OCI-LY7 (cell line): Measurements from ENCODE around the gene SNTB2. TPM values are rescaled to one million over a fixed set of nuclear protein-coding genes. Genes with fewer than 3 reads are reported as not detected.

ENCODE experiments used
- BruUV-seq: library from RNA; stranded (reverse); fragments of 400-500 nt; replicated peaks from 2 replicates; lab custom pipeline; 2021; lab: Mats Ljungman, UMichigan
- CTCF ChIA-PET: fragments of 300-600 bp; sonication (Branson Sonifier 250); formaldehyde crosslinking; loops from one replicate; lab custom pipeline; 2022; ENCODE audit warnings: antibody characterized with exemption; ENCODE audit not compliant: unreplicated experiment; lab: Charles Lee
- POLR2A ChIA-PET: fragments of 300-600 bp; sonication (Branson Sonifier 250); formaldehyde crosslinking; loops from one replicate; lab custom pipeline; 2022; ENCODE audit warnings: antibody characterized with exemption; lab: Charles Lee
- DNase-seq: peaks from one replicate; pipeline ENCODE4 v3.0.0-alpha.2; 2015; ENCODE audit warnings: low spot score
- H2AFZ ChIP-seq: fragments of 200-600 bp; sonication (generic), shearing (Covaris generic); 2 replicates; pipeline ENCODE4 v1.6.1; 2014; ENCODE audit warnings: mild to moderate bottlenecking, antibody characterized with exemption, low read length, moderate library complexity
- H3K27ac ChIP-seq: fragments of 200-600 bp; sonication (generic); 2 replicates; pipeline ENCODE4 v1.5.1; 2014; ENCODE audit warnings: mixed run types, low read depth, mild to moderate bottlenecking, moderate library complexity, low read length, inconsistent platforms; ENCODE audit not compliant: poor library complexity, severe bottlenecking
- H3K36me3 ChIP-seq: fragments of 200-600 bp; sonication (generic); 2 replicates; pipeline ENCODE4 v1.6.1; 2014; ENCODE audit warnings: mild to moderate bottlenecking, antibody characterized with exemption, low read length, moderate library complexity, mixed read lengths; ENCODE audit not compliant: insufficient read depth
- H3K4me1 ChIP-seq: fragments of 200-600 bp; sonication (generic); 2 replicates; pipeline ENCODE4 v1.5.1; 2014; ENCODE audit warnings: mild to moderate bottlenecking, low read length; ENCODE audit not compliant: insufficient read depth, poor library complexity, severe bottlenecking
- H3K4me2 ChIP-seq: fragments of 200-600 bp; sonication (generic); 2 replicates; pipeline ENCODE4 v1.6.1; 2014; ENCODE audit warnings: mild to moderate bottlenecking, low read length
- H3K4me3 ChIP-seq: fragments of 200-600 bp; sonication (generic); 2 replicates; pipeline ENCODE4 v1.5.1; 2014; ENCODE audit warnings: mild to moderate bottlenecking, low read depth, low read length; ENCODE audit not compliant: poor library complexity, severe bottlenecking
- H3K79me2 ChIP-seq: fragments of 200-600 bp; sonication (generic); 2 replicates; pipeline ENCODE4 v1.6.1; 2016; ENCODE audit warnings: low read depth, mild to moderate bottlenecking, low read length, moderate library complexity, mixed read lengths; ENCODE audit not compliant: insufficient read depth
- H3K9me2 ChIP-seq: fragments of 200-600 bp; sonication (generic); 2 replicates; pipeline ENCODE4 v1.6.1; 2016; ENCODE audit warnings: mild to moderate bottlenecking, low read length, mixed read lengths; ENCODE audit not compliant: insufficient read depth
- H3K9me3 ChIP-seq: fragments of 200-600 bp; sonication (generic); 2 replicates; pipeline ENCODE4 v1.6.1; 2014; ENCODE audit warnings: mild to moderate bottlenecking, mixed run types, low read length, mixed read lengths
- H4K20me1 ChIP-seq: fragments of 200-600 bp; sonication (generic); 2 replicates; pipeline ENCODE4 v1.6.1; 2014; ENCODE audit warnings: mild to moderate bottlenecking, antibody characterized with exemption, low read length, moderate library complexity, mixed read lengths; ENCODE audit not compliant: insufficient read depth
- EZH2phosphoT487 ChIP-seq: fragments of 200-600 bp; sonication (generic); IDR thresholded peaks from 2 replicates; pipeline ENCODE4 v1.6.1; 2018; ENCODE audit warnings: low read depth, borderline replicate concordance, mild to moderate bottlenecking, mixed run types, antibody characterized with exemption, low read length, moderate library complexity, mixed read lengths
- intact Hi-C: fragments of 100-400 bp; cut with micrococcal nuclease; formaldehyde crosslinking; loops from one replicate; pipeline ENCODE4 v1.10.0; 2022; ENCODE audit not compliant: unreplicated experiment
- total RNA-seq, 2 experiments: library from RNA; depleted of rRNA in 1 of 2; stranded (reverse); fragments of >200 nt in 1 of 2; shearing (Covaris generic) in 1 of 2; gene quantifications; 2 replicates each; pipeline ENCODE4 v1.2.3, GENCODE V29; 2014 to 2022
- TF ChIP-seq, protein P1 (sequence below): fragments of 200-600 bp; sonication (generic); conservative IDR thresholded peaks from 2 replicates; pipeline ENCODE4 v1.5.1; 2014; ENCODE audit warnings: mild to moderate bottlenecking, antibody characterized with exemption, low read length, moderate library complexity, mixed read lengths

Gene SNTB2
- total RNA-seq, 2 experiments from 2014 or later = 21.2 to 34.1 TPM

- H3K4me1 ChIP-seq = no peaks in the 10 kb centered on the region
- H3K4me3 ChIP-seq = no peak overlapping the region
- TF ChIP-seq, protein P1, sequence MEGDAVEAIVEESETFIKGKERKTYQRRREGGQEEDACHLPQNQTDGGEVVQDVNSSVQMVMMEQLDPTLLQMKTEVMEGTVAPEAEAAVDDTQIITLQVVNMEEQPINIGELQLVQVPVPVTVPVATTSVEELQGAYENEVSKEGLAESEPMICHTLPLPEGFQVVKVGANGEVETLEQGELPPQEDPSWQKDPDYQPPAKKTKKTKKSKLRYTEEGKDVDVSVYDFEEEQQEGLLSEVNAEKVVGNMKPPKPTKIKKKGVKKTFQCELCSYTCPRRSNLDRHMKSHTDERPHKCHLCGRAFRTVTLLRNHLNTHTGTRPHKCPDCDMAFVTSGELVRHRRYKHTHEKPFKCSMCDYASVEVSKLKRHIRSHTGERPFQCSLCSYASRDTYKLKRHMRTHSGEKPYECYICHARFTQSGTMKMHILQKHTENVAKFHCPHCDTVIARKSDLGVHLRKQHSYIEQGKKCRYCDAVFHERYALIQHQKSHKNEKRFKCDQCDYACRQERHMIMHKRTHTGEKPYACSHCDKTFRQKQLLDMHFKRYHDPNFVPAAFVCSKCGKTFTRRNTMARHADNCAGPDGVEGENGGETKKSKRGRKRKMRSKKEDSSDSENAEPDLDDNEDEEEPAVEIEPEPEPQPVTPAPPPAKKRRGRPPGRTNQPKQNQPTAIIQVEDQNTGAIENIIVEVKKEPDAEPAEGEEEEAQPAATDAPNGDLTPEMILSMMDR = no peak
- no peak for TF ChIP-seq EZH2phosphoT487
- peaks cover 7% of the 10 kb centered on the region; the same call in 1 of the 2 replicates for H4K20me1 ChIP-seq
- no peak overlapping the region for H2AFZ ChIP-seq
- POLR2A ChIA-PET = interaction anchor here (1.1 to 2.3 kb wide), 2 partner anchors 11 kb away, joined by 3 to 7 read pairs; partner anchors contain the start of gene PDF
- no peaks in the 10 kb centered on the region for H3K9me2 ChIP-seq
- BruUV-seq = no TSS peak
- intact Hi-C loops = no loop called here
- CTCF ChIA-PET = no interaction called here
- H3K4me2 ChIP-seq = no peak overlapping the region
- H3K27ac ChIP-seq = no peak overlapping the region
- peaks cover 24% of the 10 kb centered on the region for H3K79me2 ChIP-seq
- peaks cover 92% of the 10 kb centered on the region for H3K36me3 ChIP-seq
- DNase-seq = no peak
- H3K9me3 ChIP-seq = no peaks in the 10 kb centered on the region
These were observed 131.4 kb downstream of the SNTB2 start for GRCh38 chr16:69318177-69318910.

GRCh38 chr16:69318911-69319289, 131.9 kb downstream of the SNTB2 start:
- H3K27ac ChIP-seq = no peak overlapping the region
- ChIA-PET POLR2A (interaction anchor here (2.3 kb wide), 1 partner anchor 11 kb away, joined by 7 read pairs; the partner anchor contains the start of gene PDF), CTCF (no interaction called here)
- no peak overlapping the region for H2AFZ ChIP-seq
- BruUV-seq = no TSS peak
- H3K79me2 ChIP-seq = peaks cover 20% of the 10 kb centered on the region; the same call in 1 of the 2 replicates
- no peaks in the 10 kb centered on the region for H3K9me3 ChIP-seq
- no peak for DNase-seq
- peaks cover 92% of the 10 kb centered on the region for H3K36me3 ChIP-seq
- intact Hi-C loops = no loop called here
- peaks cover 7% of the 10 kb centered on the region; the same call in 1 of the 2 replicates for H4K20me1 ChIP-seq
- no peaks in the 10 kb centered on the region for H3K4me1 ChIP-seq
- TF ChIP-seq EZH2phosphoT487 = no peak
- TF ChIP-seq, protein P1 = no peak
- H3K9me2 ChIP-seq = no peaks in the 10 kb centered on the region
- no peak overlapping the region for H3K4me2 ChIP-seq
- no peak overlapping the region for H3K4me3 ChIP-seq

DNA sequence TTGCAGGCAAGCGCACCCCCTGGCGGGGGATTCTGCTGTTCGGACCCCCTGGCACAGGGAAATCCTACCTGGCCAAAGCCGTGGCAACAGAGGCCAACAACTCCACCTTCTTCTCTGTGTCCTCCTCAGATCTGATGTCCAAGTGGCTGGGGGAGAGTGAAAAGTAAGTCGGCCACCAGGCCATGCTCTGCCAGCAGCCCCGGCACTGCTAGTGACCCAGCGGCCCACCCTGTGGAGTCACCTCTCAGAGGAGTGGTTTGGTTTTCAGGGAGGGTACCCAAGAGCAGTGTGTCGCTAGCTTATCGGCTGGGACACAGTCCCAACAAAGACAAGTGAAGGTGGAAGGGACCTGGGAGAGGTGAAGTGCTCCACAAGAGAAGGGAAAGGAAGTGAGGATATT, 132.4 kb downstream of the SNTB2 start:
- Histone ChIP-seq H3K4me1 (no peaks in the 10 kb centered on the region), H3K79me2 (peaks cover 20% of the 10 kb centered on the region; the same call in 1 of the 2 replicates), H3K4me3 (no peak overlapping the region), H3K27ac (no peak overlapping the region), H2AFZ (no peak overlapping the region), H3K4me2 (no peak overlapping the region), H3K9me2 (no peaks in the 10 kb centered on the region), H4K20me1 (peaks cover 7% of the 10 kb centered on the region; the same call in 1 of the 2 replicates), H3K36me3 (peaks cover 92% of the 10 kb centered on the region), H3K9me3 (no peaks in the 10 kb centered on the region)
- POLR2A ChIA-PET = interaction anchor here (2.3 kb wide), 1 partner anchor 10 kb away, joined by 7 read pairs; the partner anchor contains the start of gene PDF
- intact Hi-C loops = no loop called here
- no peak for DNase-seq
- TF ChIP-seq, protein P1 = no peak
- TF ChIP-seq EZH2phosphoT487 = no peak
- no TSS peak for BruUV-seq
- CTCF ChIA-PET = no interaction called here
